Stimulated activated CD8-positive, alpha-beta memory T cell treated with anti-CD3 and anti-CD28 coated beads, Interleukin-15, amount 100 ng/mL, for 48 hours (primary cell): ENCODE data around the gene TMEM61.
"Not testable (repeated sequence)": the region's sequence is repeated elsewhere in the genome, so short reads cannot be mapped to it uniquely, and the experiment has no call there.

ENCODE experiments used
- DNase-seq, 2 donors: peaks; one replicate each; pipeline ENCODE4 v3.0.0-alpha.2; 2020; ENCODE audit warnings: low read depth in 2 of 2

TMEM61 gene

GRCh38 chr1:54962612-54963395 is 17.6 kb upstream of the TMEM61 start:
- no peak for DNase-seq

- DNase-seq = not testable (repeated sequence)
These were observed 16.6 kb upstream of the TMEM61 start for GRCh38 chr1:54963829-54964228.

GRCh38 chr1:54965624-54966340 is 14.6 kb upstream of the TMEM61 start:
- DNase-seq = no peak

- DNase-seq = no peak
These were observed 13.1 kb upstream of the TMEM61 start for GRCh38 chr1:54967372-54967771.

- no peak for DNase-seq
These were observed 11.9 kb upstream of the TMEM61 start for GRCh38 chr1:54968551-54968950.

- DNase-seq = no peak
These were observed 10.5 kb upstream of the TMEM61 start for GRCh38 chr1:54969879-54970278.

GRCh38 chr1:54970901-54971300 is 9.5 kb upstream of the TMEM61 start:
- no peak for DNase-seq

- DNase-seq = no peak
These were observed 9.1 kb upstream of the TMEM61 start for GRCh38 chr1:54971317-54971791.

- no peak for DNase-seq
These were observed 8.0 kb upstream of the TMEM61 start for GRCh38 chr1:54972436-54972835.

- no peak for DNase-seq
These were observed 7.1 kb upstream of the TMEM61 start for GRCh38 chr1:54973205-54973921.

- no peak for DNase-seq
These were observed 4.9 kb upstream of the TMEM61 start for GRCh38 chr1:54975356-54976108.

GRCh38 chr1:54976747-54977146 is 3.7 kb upstream of the TMEM61 start:
- no peak for DNase-seq

- DNase-seq = no peak
These were observed 2.7 kb upstream of the TMEM61 start for GRCh38 chr1:54977533-54978297.

- DNase-seq = no peak
These were observed 1.7 kb upstream of the TMEM61 start for GRCh38 chr1:54978528-54979326.

GRCh38 chr1:54979327-54979891 is 1.0 kb upstream of the TMEM61 start:
- DNase-seq = no peak

GRCh38 chr1:54980046-54980527 is 341 bp upstream of the TMEM61 start:
- DNase-seq = no peak

- no peak for DNase-seq
These were observed 1.0 kb downstream of the TMEM61 start for GRCh38 chr1:54981466-54981865.

GRCh38 chr1:54982739-54983138 is 2.3 kb downstream of the TMEM61 start:
- DNase-seq = no peak

- DNase-seq = no peak
These were observed 3.9 kb downstream of the TMEM61 start for GRCh38 chr1:54984131-54984842.
